Middle frontal gyrus (tissue), 1 donor: ENCODE measurements around the gene RTBDN.
A peak's percentile ranks its signal among the peaks of the same experiment; 100 is the strongest.

Experiments
- DNase-seq: peaks from one replicate; pipeline ENCODE4 v3.0.0-alpha.2; 2015; ENCODE audit warnings: low spot score; ENCODE audit errors: extremely low spot score

Gene RTBDN

DNA sequence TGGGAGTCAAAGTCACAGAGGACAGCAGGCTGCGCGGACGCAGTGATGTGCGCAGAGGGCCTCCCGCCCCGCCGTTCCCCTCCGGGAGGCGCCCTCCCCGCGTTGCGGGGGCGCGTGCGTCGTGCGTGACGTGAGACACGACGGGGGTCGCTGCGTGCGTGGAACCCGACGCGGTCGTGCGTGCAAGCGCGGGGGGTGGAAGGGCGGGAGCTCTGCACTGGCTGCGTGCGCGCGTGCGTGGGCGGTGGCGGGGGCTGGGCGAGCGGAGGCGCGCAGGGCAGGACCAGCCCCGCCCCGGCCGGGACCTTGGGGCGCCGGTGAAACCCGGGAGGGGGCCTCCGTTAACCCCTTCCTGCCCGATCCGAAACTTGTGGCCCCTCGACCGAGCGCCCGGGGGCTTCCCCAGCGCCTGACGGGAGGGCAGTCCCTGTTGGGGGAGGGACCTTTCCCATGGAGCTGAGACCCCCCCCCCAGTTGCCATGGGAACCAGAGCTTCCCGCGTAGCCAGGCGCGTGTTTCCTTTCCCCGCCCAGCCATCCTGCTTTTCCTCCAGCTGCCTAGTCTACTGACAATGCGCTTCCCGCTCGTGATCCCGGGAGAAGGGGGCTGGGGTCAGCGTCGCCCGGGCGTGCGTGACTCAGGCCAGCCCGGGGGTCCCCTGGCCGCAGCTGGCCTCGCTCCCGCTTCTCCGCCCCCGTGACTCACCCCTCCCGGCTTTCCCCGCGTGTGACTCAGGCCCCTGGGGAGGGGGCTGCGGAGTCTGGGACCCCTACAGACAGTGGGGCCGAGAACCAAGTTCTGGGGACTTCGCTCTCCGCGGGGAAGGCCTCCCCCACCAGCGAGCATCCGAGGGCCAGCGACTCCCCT is 51.7 kb downstream of the RTBDN start:
- peak; percentile 85 for DNase-seq

DNA sequence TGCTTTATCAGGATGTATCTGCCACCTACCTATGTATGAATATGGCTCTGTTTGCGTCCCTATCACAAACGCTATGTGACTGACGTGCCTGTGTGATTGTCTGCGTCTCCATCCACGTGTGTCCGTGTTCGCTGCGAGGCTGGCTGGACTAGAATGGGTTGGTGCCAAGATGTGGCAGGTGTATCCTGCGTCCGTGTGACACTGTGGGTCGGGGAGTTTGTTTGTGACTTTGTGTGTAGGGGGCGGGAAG is 52.3 kb downstream of the RTBDN start:
- DNase-seq = no peak

DNA sequence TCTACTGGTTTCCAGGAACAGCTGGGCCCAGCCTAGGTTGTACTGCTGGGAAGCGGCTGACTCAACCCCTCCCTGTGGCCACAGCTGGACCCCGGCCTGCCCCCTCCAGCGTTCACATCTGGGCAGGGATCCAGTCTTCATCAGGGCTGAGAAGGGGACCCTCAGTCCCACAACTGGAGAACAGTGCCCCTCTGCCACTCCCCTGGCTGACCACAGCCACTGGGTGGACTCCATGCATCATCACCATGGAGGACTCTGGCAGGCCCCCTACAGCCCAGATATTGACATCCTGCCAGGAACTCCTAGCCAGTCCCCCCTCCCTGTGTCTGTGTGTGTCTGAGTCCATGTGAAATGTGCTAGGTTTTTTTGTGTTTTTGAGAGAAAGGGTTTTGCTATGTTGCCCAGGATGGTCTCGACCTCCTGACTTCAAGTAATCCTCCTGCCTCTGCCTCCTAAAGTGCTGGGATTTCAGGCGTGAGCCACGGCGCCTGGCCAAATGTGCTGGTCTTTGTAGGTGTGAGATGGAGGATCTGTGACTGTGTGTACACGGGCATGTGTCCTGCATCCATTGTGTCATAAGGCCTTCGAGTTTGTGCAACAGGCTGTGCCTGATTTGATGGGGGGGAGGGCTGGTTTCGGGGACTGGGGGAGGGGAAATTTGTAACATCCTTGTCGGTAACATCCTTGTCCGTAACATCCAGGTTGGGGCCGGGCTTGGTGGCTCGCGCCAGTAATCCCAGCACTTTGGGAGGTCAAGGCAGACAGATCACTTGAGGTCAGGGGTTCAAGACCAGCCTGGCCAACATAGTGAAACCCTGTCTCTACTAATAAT is 55.0 kb downstream of the RTBDN start:
- no peak for DNase-seq

DNA sequence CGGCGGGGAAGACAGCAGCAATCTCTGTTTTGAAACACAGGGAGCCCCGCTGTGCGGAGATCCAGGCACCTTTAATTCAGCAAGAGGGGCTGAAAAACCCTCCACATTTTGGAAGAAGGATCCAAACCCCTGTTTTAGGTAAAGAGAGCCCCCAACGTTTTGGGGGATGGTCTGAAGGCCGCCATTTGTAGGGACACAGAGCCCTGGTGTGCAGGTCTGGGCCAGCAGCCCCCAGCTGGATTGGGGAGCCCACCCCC is 55.5 kb downstream of the RTBDN start:
- DNase-seq = no peak

DNA sequence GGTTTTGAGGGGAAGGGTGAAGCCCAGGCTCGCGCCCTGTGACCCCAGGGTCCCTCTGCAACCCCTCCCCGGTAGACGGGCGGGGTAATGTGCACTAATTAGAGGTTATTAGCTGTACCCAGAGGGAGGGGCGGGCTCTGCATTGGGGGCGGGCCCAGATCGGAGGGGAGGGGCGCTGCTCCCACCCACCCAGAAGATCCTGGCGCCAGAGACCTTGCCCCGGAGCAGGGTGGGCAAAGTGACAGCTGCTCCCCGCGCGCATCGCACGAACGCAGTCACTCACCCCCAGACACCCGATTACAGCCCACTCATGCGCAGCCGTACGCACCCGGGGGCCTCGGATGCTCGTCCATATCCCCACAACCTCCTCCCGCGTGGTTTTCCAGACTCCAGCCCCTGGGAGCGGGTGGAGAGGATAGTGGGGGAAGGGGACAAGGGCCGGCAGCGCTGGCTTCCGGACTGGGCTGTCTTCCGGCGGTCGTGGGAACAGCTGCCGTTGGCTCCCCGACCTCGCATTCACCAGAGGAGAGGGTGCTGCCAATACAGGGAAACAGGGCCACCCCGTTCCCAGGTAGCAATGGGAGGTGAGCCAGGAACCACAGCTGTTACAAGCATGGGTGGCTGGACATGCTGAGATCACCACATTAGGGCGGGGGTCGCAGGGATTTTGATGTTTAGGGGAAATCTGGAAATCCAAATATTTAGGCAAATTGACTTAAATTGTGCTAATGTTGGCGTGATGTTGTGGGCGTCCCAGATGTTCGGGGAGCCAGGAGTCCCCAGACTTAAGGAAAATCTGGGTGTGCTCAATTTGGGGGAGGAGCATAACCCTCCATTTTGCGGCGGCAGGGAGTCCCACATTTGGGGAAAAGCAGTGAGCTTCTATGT is 56.1 kb downstream of the RTBDN start:
- DNase-seq = no peak

DNA sequence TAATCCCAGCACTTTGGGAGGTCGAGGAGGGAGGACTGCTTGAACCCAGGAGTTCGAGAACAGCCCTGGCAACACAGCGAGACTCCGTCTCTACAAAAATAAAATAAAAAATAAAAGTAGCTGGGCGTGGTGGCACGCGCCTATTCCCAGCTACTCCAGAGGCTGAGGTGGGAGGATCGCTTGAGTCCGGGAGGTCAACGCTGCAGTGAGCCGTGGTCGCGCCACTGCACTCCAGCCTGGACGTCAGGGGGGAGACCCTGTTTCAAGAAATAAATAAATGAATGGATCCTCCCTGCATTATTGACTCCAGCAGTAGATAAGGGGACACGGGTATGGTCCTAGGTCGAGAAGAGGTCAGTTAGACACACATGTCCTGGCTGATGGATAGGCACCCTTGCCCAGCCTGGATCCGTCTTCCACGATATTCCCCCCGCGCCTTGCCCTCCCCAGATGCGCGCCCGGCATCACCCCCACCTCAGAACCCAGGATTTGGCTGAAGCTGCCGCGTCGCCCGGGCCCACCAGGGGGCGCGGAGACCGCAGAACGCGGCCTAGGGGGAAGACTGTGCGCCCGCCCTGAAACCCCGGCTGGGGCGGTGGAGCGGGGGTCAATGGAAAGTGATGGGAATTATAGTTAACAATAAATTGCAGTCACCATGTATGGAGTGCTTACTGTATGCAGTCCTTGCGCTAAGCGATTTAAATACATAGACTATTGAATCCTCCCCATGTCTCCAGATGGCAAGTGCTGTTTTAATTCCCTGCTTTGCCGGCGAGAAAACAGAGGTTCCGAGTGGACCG is 57.0 kb downstream of the RTBDN start:
- peak; percentile 70 for DNase-seq
